ENCODE measurements around the gene NUP54. TPM values are rescaled to one million over a fixed set of nuclear protein-coding genes. Genes with fewer than 3 reads are reported as not detected.

Gene NUP54
- total RNA-seq, 2 experiments from 2014 or later = 94.1 to 108 TPM

DNA sequence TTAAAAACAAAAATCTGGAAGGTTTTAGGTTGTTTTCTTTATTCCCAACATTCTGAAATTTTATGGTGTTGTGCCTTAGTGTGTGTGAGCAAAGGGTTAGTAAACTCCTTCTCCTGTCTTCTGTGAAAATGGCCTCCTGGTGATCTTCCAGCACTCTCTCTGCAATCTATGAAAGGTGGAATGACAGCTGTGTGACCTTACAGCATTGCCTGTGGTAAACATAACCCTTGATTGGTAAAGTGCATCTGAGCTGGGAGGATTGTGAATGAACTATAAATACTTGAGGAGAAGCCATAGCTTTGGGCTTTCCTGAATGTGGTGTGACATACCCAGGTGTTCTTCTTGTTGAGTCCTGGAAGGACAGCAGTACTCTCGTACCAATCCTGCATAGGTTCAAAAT, 63.7 kb downstream of the NUP54 start:
- Mint-ChIP-seq H3K27ac (no peak overlapping the region), H3K27me3 (no peaks in the 10 kb centered on the region), H3K9me3 (no peaks in the 10 kb centered on the region), H3K4me3 (no peak overlapping the region), H3K4me1 (ENCODE audit: low read depth) (no peaks in the 10 kb centered on the region), H3K36me3 (ENCODE audit: low read depth) (no peaks in the 10 kb centered on the region)
- Histone ChIP-seq H3K36me3 (ENCODE audit: insufficient read depth, low read length) (no peaks in the 10 kb centered on the region), H3K27ac (ENCODE audit: low read depth in 1 of 2, low read length in 2 of 2) (no peak overlapping the region), H3K27me3 (ENCODE audit: control insufficient read depth in 1 of 2, insufficient read depth in 2 of 2, low read length in 2 of 2) (peaks cover 0 to 3% of the 10 kb centered on the region in 2 experiments), H3K4me3 (ENCODE audit: low read length) (no peak overlapping the region), H3K9me3 (ENCODE audit: control insufficient read depth in 1 of 2, insufficient read depth in 1 of 2, low read length in 2 of 2) (no peaks in the 10 kb centered on the region), H3K4me1 (ENCODE audit: insufficient read depth, low read length) (no peaks in the 10 kb centered on the region)
- intact Hi-C loops (cut with DNase I, micrococcal nuclease) = no loop called here
- TF ChIP-seq, protein P1, sequence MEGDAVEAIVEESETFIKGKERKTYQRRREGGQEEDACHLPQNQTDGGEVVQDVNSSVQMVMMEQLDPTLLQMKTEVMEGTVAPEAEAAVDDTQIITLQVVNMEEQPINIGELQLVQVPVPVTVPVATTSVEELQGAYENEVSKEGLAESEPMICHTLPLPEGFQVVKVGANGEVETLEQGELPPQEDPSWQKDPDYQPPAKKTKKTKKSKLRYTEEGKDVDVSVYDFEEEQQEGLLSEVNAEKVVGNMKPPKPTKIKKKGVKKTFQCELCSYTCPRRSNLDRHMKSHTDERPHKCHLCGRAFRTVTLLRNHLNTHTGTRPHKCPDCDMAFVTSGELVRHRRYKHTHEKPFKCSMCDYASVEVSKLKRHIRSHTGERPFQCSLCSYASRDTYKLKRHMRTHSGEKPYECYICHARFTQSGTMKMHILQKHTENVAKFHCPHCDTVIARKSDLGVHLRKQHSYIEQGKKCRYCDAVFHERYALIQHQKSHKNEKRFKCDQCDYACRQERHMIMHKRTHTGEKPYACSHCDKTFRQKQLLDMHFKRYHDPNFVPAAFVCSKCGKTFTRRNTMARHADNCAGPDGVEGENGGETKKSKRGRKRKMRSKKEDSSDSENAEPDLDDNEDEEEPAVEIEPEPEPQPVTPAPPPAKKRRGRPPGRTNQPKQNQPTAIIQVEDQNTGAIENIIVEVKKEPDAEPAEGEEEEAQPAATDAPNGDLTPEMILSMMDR (IDR thresholded peaks at IDR 0.05) = no peak
- no peak for DNase-seq
- ATAC-seq (ENCODE audit: poor library complexity) = no peak
- ChIA-PET CTCF (no interaction called here), POLR2A (no interaction called here)

DNA sequence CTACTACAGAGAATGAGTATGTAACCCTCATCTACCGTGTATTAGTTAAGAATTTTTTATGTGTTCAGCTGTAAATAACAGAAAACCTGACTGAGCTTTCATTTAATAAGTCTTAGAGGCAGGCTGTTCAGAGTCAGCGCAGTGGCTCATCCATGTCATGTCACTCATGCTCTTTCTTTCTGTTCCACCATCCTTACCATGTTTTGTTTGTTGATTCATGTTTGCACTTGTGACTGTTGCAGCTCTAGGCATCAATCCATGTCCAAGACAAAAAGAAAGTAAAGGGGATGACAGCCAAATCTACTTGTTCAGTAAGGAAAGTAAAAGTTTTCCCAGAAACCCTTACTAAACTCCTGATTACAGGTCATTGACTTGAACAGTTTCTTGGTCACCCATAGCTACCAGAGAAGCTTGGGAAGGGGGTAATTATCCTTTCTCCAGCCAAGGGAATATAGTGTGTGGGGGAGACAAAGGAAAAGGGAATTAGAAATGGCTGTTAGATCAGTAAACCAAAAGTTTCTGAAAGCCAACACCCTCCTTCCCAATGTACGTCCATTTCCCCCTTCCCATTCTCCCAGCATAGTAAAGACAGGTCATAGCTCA, 64.7 kb downstream of the NUP54 start:
- Mint-ChIP-seq H3K27ac (no peak overlapping the region), H3K4me3 (no peak overlapping the region), H3K36me3 (ENCODE audit: low read depth) (no peaks in the 10 kb centered on the region), H3K4me1 (ENCODE audit: low read depth) (no peaks in the 10 kb centered on the region), H3K9me3 (no peaks in the 10 kb centered on the region), H3K27me3 (no peaks in the 10 kb centered on the region)
- Histone ChIP-seq H3K9me3 (ENCODE audit: control insufficient read depth in 1 of 2, insufficient read depth in 1 of 2, low read length in 2 of 2) (no peaks in the 10 kb centered on the region), H3K27me3 (ENCODE audit: control insufficient read depth in 1 of 2, insufficient read depth in 2 of 2, low read length in 2 of 2) (peaks cover 0 to 3% of the 10 kb centered on the region in 2 experiments), H3K36me3 (ENCODE audit: insufficient read depth, low read length) (no peaks in the 10 kb centered on the region), H3K4me1 (ENCODE audit: insufficient read depth, low read length) (no peaks in the 10 kb centered on the region), H3K27ac (ENCODE audit: low read depth in 1 of 2, low read length in 2 of 2) (no peak overlapping the region), H3K4me3 (ENCODE audit: low read length) (no peak overlapping the region)
- TF ChIP-seq, protein P1 (IDR thresholded peaks at IDR 0.05) = no peak
- no peak for ATAC-seq (ENCODE audit: poor library complexity)
- intact Hi-C loops (cut with DNase I, micrococcal nuclease) = no loop called here
- DNase-seq = no peak
- ChIA-PET CTCF (no interaction called here), POLR2A (no interaction called here)

DNA sequence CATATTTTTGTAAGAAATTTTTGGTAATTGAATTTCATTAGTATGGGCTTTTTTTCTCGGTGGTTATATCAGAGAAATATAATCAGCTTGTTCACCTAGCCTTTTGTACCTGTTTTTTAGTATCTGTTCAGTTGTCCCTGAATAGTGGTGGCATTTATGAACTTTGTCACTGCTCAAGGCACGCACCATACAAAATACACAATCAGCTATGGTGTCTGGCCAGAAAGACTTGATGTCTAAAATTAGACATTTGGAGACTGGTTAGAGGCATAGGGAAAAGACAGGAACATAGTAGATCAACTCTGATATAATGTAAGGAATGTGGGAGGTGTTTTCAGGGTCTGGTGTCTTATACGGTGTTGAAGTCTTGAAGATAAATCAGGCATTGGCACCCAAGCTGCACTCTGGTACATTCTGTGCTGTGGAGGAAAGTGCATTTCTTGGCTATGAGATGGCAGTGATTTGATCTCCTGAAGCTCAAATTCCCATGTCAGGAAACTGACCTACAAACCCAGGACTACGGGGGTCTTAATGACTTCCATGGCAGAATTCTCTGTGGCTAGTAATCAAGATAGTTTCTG, 70.1 kb downstream of the NUP54 start:
- H3K4me1 ChIP-seq (ENCODE audit: insufficient read depth, low read length) = no peaks in the 10 kb centered on the region
- H3K4me3 ChIP-seq (ENCODE audit: low read length) = no peak overlapping the region
- ChIA-PET POLR2A (no interaction called here), CTCF (no interaction called here)
- no peak overlapping the region for H3K27ac ChIP-seq (ENCODE audit: low read depth in 1 of 2, low read length in 2 of 2)
- ATAC-seq (ENCODE audit: poor library complexity) (no peak), DNase-seq (no peak)
- H3K4me1 Mint-ChIP-seq (ENCODE audit: low read depth) = no peaks in the 10 kb centered on the region
- no peak overlapping the region for H3K4me3 Mint-ChIP-seq
- H3K27me3 ChIP-seq (ENCODE audit: control insufficient read depth in 1 of 2, insufficient read depth in 2 of 2, low read length in 2 of 2) = no peaks in the 10 kb centered on the region
- H3K9me3 Mint-ChIP-seq = no peaks in the 10 kb centered on the region
- TF ChIP-seq, protein P1 (IDR thresholded peaks at IDR 0.05) = no peak
- H3K36me3 Mint-ChIP-seq (ENCODE audit: low read depth) = no peaks in the 10 kb centered on the region
- intact Hi-C loops (cut with DNase I, micrococcal nuclease) = no loop called here
- H3K36me3 ChIP-seq (ENCODE audit: insufficient read depth, low read length) = no peaks in the 10 kb centered on the region
- H3K27ac Mint-ChIP-seq = no peak overlapping the region
- H3K27me3 Mint-ChIP-seq = no peaks in the 10 kb centered on the region
- no peaks in the 10 kb centered on the region for H3K9me3 ChIP-seq (ENCODE audit: control insufficient read depth in 1 of 2, insufficient read depth in 1 of 2, low read length in 2 of 2)

All from CD4-positive, alpha-beta T cell (primary cell).